Stimulated activated CD8-positive, alpha-beta memory T cell treated with anti-CD3 and anti-CD28 coated beads, Interleukin-15, amount 100 ng/mL, for 48 hours (primary cell): Measurements from ENCODE around the gene TBC1D4.
"Not testable (repeated sequence)": the region's sequence is repeated elsewhere in the genome, so short reads cannot be mapped to it uniquely, and the experiment has no call there.

Experiments
- DNase-seq, 2 donors: peaks; one replicate each; pipeline ENCODE4 v3.0.0-alpha.2; 2020; ENCODE audit warnings: low read depth in 2 of 2

TBC1D4 gene

GRCh38 chr13:75319254-75319653, 162.7 kb downstream of the TBC1D4 start:
- DNase-seq: no peak

DNA sequence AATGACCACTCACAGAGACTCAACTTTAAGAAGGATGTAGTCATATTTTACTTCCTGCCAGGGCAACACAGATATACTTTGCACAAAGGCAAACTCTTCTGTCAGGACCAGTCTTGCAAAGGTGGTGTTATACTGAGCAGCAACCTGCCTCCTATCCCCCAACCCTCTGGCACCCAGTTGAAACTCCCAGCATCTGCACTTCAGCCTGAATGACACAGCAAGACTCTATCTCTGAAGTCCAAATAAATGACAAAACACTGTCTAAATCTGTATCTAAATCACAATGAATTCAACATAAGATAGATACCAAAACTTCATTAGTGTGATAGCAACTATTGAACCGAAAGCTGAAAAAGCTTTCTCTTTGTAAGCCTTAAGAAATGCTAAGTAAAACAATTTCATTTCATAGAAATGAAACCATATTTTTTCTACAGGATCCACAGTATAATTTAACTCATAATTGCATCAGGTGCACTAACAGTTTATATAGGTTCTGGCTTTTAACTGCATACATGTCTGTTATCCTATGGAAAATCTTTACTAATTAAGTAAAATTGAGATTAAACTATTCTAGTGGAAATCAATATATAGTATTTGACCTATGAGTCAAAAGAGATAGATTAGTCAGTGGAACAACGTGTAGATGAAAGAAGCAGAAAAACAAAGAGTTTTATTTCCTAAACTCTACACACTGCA, 163.7 kb downstream of the TBC1D4 start:
- no peak for DNase-seq

DNA sequence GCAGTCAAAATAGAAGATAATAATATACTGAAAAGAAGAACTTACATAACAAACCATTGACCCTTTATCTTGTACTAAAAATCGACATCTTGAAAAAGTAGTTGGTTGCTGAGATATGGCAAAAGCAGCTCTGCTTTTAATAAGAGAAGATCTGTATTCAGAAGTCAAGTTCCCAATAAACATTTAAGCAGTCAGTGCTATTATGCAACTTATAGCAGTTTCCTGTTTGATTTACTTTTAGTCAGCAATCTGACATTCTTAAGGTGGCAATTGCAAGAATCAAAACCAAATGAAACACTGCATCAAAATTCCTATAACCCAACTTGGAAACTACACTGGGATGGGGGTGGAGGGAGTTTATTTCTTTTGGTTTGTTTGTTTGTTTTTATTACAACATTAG, 165.5 kb downstream of the TBC1D4 start:
- no peak for DNase-seq

GRCh38 chr13:75312884-75313520, 169.0 kb downstream of the TBC1D4 start:
- DNase-seq: peak; percentile 57 to 61

DNA sequence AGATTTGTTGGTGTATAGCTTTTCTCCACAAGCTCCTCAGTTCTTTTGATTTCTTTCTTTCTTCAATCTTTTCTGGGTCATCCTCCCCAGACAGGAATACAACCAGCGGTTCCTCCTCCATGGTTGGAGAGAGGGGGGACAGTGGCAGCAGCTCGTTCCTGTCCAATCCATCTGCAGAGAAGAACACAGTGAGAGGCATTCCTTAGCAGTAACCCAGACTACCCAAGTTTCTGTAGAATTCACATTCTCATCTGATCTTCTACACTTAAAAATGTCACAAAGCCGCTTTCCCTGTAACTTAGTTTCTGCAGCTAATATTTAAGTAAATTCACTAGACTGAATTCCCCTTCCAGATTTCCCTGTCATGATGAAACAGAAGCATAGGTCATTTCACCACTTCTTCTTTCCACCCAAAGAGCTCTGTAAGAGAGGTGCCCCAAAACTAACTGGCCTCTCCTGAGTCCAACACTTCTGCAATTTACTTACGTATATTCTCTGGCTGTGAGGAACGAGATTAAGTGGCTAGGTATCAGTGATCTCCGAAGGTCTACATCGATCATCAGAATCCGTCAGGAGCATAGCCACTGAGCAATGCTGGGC, 171.9 kb downstream of the TBC1D4 start:
- no peak for DNase-seq

DNA sequence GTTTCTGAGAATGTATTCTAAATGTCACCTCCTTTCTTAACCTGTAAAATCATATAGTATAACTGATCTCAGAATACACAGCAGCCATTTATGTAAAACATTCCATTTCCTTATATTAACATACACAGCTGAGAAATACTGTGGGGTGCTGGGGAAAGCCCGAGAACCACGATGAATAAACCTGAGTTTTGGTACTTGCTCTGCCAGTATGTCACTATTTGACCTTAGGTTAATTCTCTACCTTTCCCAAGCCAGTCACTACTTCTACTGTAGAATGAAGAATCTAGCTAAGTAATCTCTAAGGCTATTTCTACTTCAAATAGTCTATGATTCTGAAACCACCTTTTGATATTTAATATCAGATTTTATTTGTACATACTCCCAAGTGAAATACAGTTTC, 173.7 kb downstream of the TBC1D4 start:
- DNase-seq: peak; percentile 43 to 47

GRCh38 chr13:75307370-75307949, 174.5 kb downstream of the TBC1D4 start:
- DNase-seq: no peak

DNA sequence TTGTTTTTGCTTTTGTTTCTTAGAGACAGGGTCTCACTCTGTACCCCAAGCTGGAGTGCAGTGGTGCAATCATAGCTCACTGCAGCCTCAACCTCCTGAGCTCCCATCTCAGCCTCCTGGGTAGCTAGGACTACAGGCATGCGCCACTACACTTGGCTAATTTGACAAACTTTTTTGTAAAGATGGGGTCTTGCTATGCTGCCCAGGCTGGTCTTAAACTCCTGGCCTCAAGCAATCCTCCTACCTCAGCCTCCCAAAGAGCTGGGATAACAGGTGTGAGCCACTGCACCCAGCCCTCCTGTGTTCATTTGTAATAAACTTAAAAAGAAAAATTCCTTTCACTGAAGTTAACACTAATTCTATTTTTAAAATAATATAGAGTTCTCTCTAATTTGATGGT, 175.0 kb downstream of the TBC1D4 start:
- DNase-seq: not testable (repeated sequence)

- no peak for DNase-seq
These were observed 176.9 kb downstream of the TBC1D4 start for GRCh38 chr13:75305059-75305458.

DNA sequence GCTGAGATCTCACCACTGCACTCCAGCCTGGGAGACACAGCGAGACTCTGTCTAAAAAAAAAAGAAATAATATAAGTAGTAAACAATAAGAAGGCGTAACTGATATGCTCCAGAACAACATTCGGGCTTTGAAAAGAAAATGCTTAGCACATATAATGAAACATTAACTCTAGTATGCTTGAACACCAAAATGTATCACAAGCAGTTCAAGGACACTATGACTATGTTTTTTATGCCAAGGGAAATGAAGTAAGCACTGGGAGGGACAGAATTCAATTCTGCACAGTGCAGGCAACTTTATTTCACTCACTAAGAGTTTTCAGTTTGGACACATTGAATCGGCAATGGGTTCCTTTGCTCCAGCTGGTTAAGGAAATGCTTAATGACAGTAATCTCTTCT, 178.7 kb downstream of the TBC1D4 start:
- no peak for DNase-seq

- no peak for DNase-seq
These were observed 179.8 kb downstream of the TBC1D4 start for GRCh38 chr13:75302071-75302698.

DNA sequence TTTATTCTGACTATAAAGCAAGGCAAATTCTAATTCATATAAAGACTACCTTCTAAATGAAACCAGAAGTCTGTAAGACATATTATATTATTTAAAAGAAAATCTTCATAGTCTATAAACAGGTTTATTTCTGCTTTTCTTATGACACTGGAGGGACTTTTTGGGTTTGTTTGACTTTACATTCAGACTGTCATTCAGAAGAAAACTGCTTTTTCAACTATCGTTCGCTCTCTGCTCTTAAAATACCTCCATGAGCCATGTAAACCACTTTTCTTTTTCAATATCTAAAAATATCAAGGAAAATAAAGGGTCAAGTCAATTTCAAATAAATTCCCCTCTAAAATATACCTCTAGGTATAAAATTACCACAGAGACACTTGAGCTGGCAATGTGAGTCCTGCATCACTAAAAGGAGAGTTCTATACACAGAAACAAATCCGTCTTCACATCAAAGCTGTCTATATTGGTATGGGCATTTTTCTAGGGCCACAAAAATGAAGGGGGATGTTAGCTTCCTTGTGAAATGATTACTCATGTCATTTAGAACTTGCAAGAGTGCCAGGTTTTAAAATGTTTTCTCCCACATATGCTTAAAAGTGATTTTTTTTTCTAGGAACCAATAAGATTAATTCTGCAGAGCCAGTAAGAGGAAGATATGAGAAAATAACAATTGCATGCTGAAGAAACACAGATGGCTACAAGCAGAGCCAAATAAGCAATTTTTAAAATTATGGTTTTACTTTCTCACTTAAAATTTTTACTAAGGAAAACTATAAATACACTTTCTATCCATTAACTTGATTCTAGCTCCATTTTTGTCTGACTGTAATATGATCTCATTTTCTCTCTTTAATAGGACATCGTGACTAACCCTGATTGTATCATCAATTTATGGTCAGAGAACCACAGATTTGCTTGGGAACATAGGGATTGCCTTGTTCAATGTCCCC, 181.8 kb downstream of the TBC1D4 start:
- DNase-seq: no peak

DNA sequence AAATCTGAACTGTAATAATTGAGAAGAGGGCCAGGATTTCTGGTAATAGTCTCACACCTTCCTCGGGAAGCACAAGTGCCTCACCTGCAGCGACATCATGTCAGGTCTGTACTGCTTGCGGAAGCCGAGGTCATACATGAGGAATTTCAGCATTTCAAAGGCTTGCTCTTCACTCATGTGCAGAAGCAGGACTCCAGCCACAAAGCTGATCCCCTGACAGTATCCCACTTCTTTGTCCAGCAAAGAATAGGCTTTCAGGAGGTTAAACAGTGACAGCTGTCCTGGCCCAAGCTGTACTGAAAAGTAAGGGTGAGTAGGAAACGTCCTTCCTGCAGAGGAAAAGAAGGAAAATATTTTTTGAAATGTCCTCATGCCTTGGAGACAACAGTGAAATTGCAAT, 182.7 kb downstream of the TBC1D4 start:
- DNase-seq: no peak

- DNase-seq: no peak
These were observed 185.3 kb downstream of the TBC1D4 start for GRCh38 chr13:75296641-75297040.

DNA sequence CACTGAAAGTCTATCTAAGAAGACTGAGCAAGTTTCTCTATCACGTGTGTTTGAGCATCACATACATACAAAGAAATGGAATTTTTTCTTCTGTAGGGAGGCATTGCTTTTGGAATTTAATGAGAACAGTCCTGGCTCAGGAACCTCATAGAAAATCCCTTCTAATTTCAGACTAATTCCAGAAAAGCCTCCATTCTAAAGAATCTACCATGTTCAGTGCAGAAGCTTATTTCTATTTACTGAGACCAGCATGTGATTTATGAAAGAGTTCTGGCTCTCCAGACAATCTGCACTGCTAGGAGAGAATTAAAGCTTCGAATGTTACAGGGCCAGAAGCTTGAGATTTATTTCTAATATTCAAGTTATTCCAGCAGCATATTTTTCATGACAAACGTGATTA, 186.8 kb downstream of the TBC1D4 start:
- no peak for DNase-seq

DNA sequence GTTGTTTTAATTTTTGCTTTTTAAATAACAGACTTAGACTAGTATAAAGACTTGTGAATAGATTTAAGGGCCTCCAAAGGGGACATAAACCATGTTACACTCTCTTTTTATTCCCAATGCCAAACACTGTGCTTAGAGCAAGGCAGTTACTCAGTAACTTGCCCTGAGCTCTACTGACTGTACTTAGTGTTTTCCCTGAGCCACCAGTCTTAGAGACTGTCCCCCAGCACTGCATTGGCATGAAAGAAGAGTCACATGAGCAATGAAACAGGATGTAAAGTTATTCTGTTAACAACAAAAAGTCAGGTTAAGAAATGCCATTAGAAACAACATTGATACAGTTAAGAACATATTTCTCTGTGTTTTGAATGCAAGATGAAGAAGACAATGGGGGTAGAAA, 187.9 kb downstream of the TBC1D4 start:
- no peak for DNase-seq

- no peak for DNase-seq
These were observed 196.7 kb downstream of the TBC1D4 start for GRCh38 chr13:75285310-75285709.

DNA sequence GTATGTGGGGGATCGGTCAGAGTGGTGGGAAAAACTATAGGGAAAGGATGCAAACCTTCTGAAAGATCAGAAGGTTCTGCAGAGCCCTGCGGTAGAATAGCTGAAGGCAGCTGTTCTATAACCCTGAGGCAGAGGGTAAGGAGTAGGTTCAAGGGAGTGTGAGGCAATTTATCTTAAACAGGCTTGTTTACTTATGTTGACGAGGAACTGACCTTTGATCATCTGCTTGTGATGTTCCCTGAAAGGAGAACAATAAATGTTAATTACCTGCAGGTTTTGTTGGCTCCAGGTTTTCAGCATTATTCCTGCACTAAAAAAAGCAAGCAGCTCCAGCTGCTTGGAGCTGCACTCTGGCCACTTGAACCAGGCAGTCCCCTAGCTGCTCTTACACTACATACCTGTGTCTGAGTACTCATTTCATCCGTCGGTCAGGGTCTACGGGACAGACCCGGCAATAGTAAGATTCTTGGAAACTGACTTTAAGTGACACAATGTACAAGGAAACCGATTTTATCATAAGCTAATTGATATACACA, 202.1 kb downstream of the TBC1D4 start:
- no peak for DNase-seq

GRCh38 chr13:75273695-75274094, 208.3 kb downstream of the TBC1D4 start:
- DNase-seq: not testable (repeated sequence)

DNA sequence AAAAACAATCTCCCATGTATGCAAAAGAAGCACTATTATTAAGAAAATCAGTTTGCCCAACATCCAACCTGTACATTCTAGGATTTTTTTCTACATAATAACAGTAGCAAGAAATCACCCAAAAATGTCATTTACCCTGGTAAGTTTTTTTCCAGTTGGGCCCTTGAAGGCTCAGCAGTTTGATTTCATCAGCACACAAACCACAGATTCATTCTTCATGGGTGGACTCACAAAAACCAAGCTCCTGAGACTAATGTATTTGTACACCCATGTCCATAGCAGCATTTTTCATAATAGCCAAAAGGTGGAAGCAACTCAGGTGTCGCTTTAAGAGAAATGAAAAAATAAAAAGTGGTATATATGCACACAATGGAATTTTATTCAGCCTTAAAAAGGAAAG, 210.1 kb downstream of the TBC1D4 start:
- DNase-seq: no peak

- not testable (repeated sequence) for DNase-seq
These were observed 213.5 kb downstream of the TBC1D4 start for GRCh38 chr13:75268481-75268880.
